ENCODE data around the gene MECP2. TPM values are rescaled to one million over a fixed set of nuclear protein-coding genes. Genes with fewer than 3 reads are reported as not detected.

The MECP2 gene
- total RNA-seq, 2 donors from 2014 or later, result 57.0 to 113 TPM

GRCh38 chrX:154056770-154057241 lies 40.7 kb downstream of the MECP2 start:
- H3K9me3 ChIP-seq, result no peaks in the 10 kb centered on the region
- H3K4me3 ChIP-seq, result no peak overlapping the region
- H3K27me3 ChIP-seq (replicated peaks; ENCODE audit: insufficient read depth), result no peaks in the 10 kb centered on the region
- no peaks in the 10 kb centered on the region for H3K36me3 ChIP-seq
- no peak for TF ChIP-seq CTCF (IDR thresholded peaks at IDR 0.05)
- no peak overlapping the region for H3K27ac ChIP-seq
- DNase-seq (ENCODE audit: low spot score) (no peak), ATAC-seq (ENCODE audit: insufficient number of reproducible peaks, low FRiP score, low read depth) (no peak)
- H3K4me1 ChIP-seq (ENCODE audit: control insufficient read depth in 1 of 2, low read depth in 2 of 2), result peaks cover 0 to 44% of the 10 kb centered on the region in 2 donors

GRCh38 chrX:154051201-154051810 lies 46.2 kb downstream of the MECP2 start:
- DNase-seq (ENCODE audit: low spot score) (peak; percentile 34), ATAC-seq (ENCODE audit: insufficient number of reproducible peaks, low FRiP score, low read depth) (no peak)
- Histone ChIP-seq H3K36me3 (no peaks in the 10 kb centered on the region), H3K4me1 (ENCODE audit: control insufficient read depth in 1 of 2, low read depth in 2 of 2) (peaks cover 23 to 53% of the 10 kb centered on the region in 2 donors), H3K4me3 (no peak overlapping the region), H3K27me3 (replicated peaks; ENCODE audit: insufficient read depth) (no peaks in the 10 kb centered on the region), H3K9me3 (no peaks in the 10 kb centered on the region), H3K27ac (no peak overlapping the region)
- TF ChIP-seq CTCF (IDR thresholded peaks at IDR 0.05), result peak; percentile 52

- H3K4me3 ChIP-seq, result no peak overlapping the region
- H3K36me3 ChIP-seq, result no peaks in the 10 kb centered on the region
- no peaks in the 10 kb centered on the region for H3K9me3 ChIP-seq
- H3K27me3 ChIP-seq (replicated peaks; ENCODE audit: insufficient read depth), result no peaks in the 10 kb centered on the region
- DNase-seq (ENCODE audit: low spot score) (no peak), ATAC-seq (ENCODE audit: insufficient number of reproducible peaks, low FRiP score, low read depth) (no peak)
- peak overlapping the region in 1 of 2 donors; percentile 17 for H3K27ac ChIP-seq
- TF ChIP-seq CTCF (IDR thresholded peaks at IDR 0.05), result no peak
- H3K4me1 ChIP-seq (ENCODE audit: control insufficient read depth in 1 of 2, low read depth in 2 of 2), result peaks cover 27 to 63% of the 10 kb centered on the region in 2 donors
Observed at GRCh38 chrX:154050113-154050495, 47.4 kb downstream of the MECP2 start.

GRCh38 chrX:154049209-154050112 lies 48.1 kb downstream of the MECP2 start:
- Histone ChIP-seq H3K9me3 (no peaks in the 10 kb centered on the region), H3K4me1 (ENCODE audit: control insufficient read depth in 1 of 2, low read depth in 2 of 2) (peaks cover 27 to 70% of the 10 kb centered on the region in 2 donors), H3K36me3 (no peaks in the 10 kb centered on the region), H3K4me3 (no peak overlapping the region), H3K27ac (peak overlapping the region in 1 of 2 donors; percentile 17), H3K27me3 (replicated peaks; ENCODE audit: insufficient read depth) (no peaks in the 10 kb centered on the region)
- DNase-seq (ENCODE audit: low spot score), result no peak
- TF ChIP-seq CTCF (IDR thresholded peaks at IDR 0.05), result no peak
- no peak for ATAC-seq (ENCODE audit: insufficient number of reproducible peaks, low FRiP score, low read depth)

GRCh38 chrX:154048398-154048797 lies 49.1 kb downstream of the MECP2 start:
- DNase-seq (ENCODE audit: low spot score), result no peak
- H3K4me1 ChIP-seq (ENCODE audit: control insufficient read depth in 1 of 2, low read depth in 2 of 2), result peaks cover 28 to 80% of the 10 kb centered on the region in 2 donors
- TF ChIP-seq CTCF (IDR thresholded peaks at IDR 0.05), result no peak

More at GRCh38 chrX:154048398-154048797, 49.1 kb downstream of the MECP2 start:
- Histone ChIP-seq H3K27me3 (replicated peaks; ENCODE audit: insufficient read depth) (no peaks in the 10 kb centered on the region), H3K9me3 (no peaks in the 10 kb centered on the region), H3K4me3 (no peak overlapping the region), H3K27ac (no peak overlapping the region), H3K36me3 (no peaks in the 10 kb centered on the region)
- ATAC-seq (ENCODE audit: insufficient number of reproducible peaks, low FRiP score, low read depth), result no peak
